PC-3 (cell line): ENCODE measurements around the gene CRIM1.

ENCODE experiments used
- CTCF ChIP-seq: fragments of 300-600 bp; sonication (generic); conservative IDR thresholded peaks from 2 replicates; pipeline ENCODE4 v1.5.1; 2017; ENCODE audit warnings: antibody characterized with exemption, low read depth, mild to moderate bottlenecking, low read length
- EZH2 ChIP-seq: fragments of 300-600 bp; sonication (generic); IDR thresholded peaks from one replicate; pipeline ENCODE4 v1.6.1; 2017; ENCODE audit warnings: antibody characterized with exemption, mild to moderate bottlenecking, low read length; ENCODE audit not compliant: unreplicated experiment
- EZH2phosphoT487 ChIP-seq: fragments of 300-600 bp; sonication (generic); IDR thresholded peaks from 2 replicates; pipeline ENCODE4 v1.6.1; 2018; ENCODE audit warnings: mild to moderate bottlenecking, antibody characterized with exemption, low read length, borderline replicate concordance

DNA sequence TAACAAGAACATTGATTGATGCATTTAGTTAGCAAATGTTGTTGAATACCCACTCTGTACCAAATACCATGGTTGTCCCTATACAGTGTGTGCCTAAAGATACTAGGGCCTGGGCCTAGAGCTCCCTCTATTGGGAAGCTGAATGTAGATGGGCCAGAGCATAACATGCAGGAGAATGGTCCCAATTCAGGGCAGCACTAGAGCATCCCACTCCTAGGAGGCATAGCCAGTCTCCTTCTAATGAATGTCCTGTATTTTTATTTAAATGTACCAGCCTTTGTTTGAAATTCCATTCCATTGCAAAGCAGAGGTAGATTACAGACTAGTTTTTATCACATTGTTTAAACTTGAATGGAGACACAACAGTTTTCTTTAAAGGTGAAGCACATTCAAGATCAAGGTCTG lies 151.8 kb downstream of the CRIM1 start:
- peak; percentile 95 for TF ChIP-seq CTCF
- no peak for TF ChIP-seq EZH2
- no peak for TF ChIP-seq EZH2phosphoT487
